ENCODE results near the gene ISG20. TPM values are rescaled to one million over a fixed set of nuclear protein-coding genes. Genes with fewer than 3 reads are reported as not detected.
"Not testable (repeated sequence)": the region's sequence is repeated elsewhere in the genome, so short reads cannot be mapped to it uniquely, and the experiment has no call there.

Gene ISG20
- total RNA-seq, 1 experiment from 2014 or later = 3.8 TPM

DNA sequence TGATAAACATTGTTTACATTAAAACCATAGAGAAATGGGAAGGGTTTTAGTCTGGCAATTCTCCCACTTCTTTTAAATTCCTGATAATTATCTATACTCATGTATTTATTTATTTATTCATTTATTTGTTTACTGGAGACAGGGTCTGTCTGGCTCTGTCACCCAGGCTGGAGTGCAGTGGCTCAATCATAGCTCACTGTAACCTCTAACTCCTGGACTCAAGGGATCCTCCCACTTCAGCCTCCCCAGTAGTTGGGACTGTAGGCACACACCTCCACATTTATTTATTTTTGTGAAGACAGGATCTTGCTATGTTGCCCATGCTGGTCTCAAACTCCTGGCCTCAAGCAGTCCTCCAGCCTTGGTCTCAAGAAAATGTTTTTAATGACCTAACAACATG is 20.1 kb upstream of the ISG20 start:
- no peak for DNase-seq (ENCODE audit: low spot score)

DNA sequence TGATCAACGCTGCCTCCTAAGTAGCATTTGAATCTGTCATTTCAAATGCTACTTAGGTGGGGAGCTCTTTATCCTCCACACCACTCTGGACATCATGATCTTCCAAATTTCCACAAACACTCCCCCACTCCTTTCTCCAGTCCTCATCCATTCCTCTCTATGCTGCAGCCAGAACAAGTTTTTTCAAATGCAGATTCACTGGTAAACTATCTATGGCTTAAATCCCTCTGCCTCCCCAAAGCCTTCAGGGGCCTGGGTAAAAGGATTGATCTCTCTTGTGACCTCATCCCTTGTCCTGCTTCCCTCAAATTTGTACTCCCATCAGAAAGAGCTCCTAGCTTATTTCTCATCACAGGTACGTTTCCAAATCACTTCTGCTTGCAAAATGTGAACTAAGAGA is 19.0 kb upstream of the ISG20 start:
- no peak for DNase-seq (ENCODE audit: low spot score)

DNA sequence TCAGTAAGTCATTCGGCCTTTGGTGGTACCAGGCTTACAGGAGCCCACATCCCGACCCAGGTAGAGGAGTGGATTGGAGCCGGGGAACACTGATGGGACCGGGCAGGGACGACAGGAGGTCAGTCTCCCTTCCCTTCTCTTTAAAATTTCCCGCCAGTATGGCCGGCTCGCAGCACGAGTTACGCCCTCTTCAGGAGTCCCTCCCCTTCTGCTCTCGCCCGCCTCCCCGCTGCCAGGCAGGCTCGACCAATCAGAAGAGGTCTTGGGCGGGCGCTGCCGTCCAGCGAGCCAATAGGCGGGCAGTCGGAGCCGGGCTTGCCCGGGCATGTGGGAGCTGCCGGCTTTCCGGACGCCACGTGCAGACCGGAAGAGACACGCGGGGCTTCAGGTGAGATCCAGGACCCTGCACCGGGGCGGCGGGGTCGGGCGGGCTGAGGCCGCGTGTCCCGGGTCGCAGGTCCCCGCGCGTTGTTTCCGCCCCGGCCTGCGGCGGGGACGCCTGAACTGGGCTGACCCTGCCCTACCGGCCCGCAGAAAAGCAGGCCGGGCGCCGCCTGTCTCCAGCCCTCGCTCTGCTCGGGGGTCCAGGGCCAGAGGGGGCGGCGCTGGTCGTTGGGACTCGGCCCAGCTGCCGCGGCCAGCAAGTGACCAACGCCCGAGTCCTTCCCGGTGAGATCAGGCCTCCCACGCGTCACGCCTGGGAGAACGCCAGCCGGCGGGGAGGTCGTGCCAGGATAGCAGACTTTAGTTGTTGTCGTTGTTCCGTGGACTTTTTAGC is 17.6 kb upstream of the ISG20 start, which contains the start of gene AEN:
TSS of gene AEN (plus strand) at position 346 of the 778 bp plus-strand sequence. CDS start 4,870 bp downstream, outside the sequence.
- DNase-seq (ENCODE audit: low spot score) = peak; percentile 88

DNA sequence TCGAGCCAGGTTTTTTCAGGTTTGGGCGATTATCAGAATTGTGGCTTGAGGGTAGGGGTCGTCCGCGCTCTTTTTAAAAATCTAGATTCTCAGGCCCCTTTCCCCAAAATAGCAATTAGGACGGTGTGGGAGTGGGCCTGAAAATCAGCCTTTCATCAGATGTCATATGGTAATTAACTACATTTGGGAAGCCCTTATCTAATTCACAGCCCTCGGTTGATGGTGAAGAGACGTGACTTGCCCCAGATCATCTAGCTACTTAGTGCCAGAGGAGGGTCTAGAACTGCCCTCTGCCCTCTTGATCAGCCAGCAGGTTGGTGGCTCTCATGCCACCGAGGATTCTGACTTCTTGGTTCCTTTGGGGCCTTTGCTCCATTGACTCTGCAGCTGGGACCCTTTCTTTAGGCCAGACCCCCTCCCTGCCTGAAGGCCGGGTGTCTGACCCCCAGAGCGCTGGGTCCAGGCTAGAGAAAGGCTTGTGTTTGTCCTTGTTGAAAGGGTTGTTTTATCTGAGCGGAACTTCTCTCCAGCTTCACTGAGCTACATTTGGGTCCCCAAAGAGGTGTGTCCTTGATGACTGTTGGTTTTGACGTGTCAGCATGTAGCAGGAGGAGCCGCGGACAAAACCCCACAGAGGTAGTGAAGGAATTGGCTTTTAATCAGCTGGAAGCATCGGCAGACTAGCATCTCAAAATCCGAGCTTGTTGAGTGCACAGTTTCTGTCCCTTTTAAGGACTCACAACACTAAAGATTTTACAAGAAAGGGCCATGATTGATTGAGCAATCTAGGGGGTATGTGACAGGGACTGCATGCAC is 16.8 kb upstream of the ISG20 start:
- peak; percentile 38 for DNase-seq (ENCODE audit: low spot score)

DNA sequence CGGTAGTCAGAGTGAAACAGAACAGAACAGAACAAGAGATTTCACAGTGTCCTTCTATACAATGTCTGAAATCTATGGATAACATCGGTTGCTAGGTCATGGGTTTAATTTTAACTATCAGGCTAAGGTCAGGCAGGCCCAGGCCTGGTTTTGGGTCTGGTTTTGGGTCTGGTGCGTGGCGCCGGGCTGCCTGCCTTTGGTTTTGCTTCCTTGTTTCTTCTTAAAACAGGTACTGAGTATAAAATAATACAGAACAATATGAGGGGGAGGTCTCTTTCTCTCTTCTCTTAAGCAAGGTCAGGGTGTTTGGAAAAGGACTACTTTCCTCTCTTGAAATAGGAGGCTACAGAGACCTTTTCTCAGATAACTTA is 16.2 kb upstream of the ISG20 start:
- DNase-seq (ENCODE audit: low spot score) = no peak

DNA sequence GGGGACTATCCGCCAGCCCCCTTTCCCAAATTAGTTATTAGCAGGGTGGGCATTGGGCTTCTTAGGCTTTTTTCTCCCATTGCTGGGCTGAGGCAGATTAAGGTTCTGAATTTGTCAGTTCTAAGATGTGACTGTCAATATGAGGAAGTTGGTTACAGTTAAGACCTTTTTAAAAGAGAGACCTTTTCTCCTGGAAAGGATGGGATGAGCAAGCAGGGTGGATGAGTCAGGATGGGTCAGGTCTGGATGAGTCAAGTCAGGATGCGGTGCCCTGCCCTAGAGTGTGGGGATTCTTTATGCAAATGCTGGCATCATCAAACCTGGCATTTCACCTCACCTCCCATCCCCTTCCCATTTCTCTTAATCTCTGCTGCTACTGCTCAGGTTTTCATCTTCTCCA is 15.8 kb upstream of the ISG20 start:
- DNase-seq (ENCODE audit: low spot score) = peak; percentile 93

DNA sequence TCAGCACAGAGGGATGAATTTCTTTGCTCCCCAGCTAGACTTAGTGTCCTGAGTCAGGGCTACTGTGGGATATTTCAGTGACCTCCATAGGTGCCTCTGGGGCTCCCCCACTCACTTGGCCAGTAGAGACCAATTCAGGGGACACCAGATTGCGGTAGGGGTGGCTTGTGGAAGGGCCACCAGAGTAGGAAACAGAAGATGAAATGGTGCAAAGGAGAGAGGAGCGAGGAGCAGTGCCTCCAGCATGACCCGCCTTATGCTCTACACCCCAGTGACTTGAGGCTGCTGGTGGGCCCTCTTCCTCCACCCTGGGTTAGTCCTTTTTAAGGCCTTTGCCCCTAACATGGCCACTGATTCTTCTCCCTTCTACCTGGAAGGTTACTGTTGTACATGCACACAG is 15.2 kb upstream of the ISG20 start:
- no peak for DNase-seq (ENCODE audit: low spot score)

DNA sequence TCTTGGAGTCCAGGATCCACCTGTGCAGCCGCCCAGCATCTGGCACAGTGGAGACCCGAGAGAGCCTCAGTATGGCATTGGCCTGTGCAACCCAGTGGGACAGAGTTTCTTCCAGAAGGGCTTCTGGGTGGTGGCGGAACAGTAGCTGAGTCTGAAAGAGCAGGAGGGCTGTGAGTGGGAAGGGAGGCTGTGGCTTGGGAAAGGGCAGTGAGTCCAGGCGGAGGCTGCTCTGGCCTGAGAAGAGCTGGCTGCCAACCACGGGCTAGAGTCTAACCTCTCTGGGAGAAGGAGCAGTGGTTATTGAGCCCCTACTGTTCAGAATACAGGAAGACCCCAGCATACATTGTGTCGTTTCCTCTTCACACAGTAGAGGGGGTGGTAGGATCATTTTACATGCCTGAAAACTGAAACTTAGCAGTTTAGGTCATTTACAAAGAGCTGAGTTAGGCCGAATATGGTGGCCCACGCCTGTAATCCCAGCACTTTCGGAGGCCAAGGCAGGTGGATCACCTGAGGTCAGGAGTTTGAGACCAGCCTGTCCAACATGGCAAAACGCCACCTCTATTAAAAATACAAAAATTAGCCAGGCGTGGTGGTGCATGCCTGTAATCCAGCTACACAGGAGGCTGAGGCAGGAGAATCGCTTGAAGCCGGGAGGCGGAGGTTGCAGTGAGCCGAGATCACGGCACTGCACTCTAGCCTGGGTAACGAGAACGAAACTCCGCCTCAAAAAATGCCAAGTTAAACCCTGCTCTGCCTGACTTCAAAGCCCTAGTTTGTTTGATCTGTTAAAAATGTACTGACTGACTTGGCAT is 14.5 kb upstream of the ISG20 start:
- DNase-seq (ENCODE audit: low spot score) = no peak

DNA sequence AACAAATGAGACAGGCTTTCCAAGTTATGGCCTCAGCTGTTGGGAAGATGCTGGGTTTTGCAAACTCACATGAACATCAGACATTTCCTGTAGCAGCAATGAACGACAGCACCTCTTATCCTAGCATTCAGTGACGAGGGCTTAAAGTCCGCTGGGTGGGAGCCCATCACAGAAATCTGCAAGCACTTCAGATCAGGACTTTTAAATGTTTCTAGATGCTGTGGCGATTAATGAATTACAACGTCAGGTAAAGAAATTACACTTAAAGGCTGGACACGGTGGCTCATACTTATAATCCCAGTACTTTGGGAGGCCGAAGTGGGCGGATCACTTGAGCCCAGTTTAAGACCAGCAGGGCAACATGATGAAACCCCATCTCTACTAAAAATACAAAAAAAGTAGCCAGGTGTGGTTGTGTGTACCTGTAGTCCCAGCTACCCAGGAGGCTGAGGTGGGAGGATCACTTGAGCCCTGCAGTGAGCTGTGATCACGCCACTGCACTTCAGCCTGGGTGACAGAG is 13.8 kb upstream of the ISG20 start:
- no peak for DNase-seq (ENCODE audit: low spot score)

DNA sequence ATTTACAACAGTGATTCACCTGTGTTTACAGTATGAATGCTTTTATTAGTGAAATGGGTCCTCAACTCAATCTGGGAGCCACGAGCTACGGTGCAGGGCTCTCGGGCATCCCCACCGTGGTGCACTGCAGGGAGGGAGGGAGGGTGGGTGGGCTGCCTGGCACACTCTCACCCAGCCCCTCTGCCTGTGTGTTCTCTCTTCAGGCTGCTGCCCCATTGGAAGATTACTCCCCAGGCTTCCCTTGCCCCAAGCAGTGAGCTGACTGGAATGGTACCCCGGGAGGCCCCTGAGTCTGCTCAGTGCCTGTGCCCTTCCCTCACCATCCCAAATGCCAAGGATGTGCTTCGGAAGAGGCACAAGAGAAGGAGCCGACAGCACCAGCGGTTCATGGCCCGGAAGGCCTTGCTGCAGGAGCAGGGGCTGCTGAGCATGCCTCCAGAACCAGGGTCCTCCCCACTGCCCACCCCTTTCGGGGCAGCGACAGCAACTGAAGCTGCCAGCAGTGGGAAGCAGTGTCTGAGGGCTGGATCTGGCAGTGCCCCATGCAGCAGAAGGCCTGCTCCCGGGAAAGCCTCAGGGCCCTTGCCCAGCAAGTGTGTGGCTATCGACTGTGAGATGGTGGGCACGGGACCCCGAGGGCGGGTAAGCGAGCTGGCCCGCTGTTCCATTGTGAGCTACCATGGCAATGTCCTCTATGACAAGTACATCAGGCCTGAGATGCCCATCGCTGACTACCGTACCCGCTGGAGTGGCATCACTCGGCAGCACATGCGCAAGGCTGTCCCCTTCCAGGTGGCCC is 12.7 kb upstream of the ISG20 start:
- DNase-seq (ENCODE audit: low spot score) = no peak

DNA sequence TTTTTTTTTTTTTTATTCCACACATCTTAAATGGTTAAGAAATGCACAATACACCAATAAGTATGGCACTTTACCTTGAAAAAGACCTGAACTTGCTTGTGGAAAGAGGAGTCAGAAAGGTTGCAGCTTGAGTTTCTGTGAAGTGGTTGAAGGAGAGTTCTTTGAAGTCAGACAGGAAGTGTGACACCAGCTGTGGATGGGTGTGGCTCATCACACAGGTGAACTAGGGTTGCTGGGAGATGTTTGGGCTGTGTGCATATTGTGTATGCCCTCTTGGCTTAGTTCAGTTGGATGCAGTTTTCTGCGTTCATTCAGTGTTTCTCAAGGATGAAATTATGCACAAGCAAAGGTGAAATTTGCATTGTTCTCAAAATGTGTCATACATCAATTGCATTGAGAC is 11.4 kb upstream of the ISG20 start:
- DNase-seq (ENCODE audit: low spot score) = no peak

DNA sequence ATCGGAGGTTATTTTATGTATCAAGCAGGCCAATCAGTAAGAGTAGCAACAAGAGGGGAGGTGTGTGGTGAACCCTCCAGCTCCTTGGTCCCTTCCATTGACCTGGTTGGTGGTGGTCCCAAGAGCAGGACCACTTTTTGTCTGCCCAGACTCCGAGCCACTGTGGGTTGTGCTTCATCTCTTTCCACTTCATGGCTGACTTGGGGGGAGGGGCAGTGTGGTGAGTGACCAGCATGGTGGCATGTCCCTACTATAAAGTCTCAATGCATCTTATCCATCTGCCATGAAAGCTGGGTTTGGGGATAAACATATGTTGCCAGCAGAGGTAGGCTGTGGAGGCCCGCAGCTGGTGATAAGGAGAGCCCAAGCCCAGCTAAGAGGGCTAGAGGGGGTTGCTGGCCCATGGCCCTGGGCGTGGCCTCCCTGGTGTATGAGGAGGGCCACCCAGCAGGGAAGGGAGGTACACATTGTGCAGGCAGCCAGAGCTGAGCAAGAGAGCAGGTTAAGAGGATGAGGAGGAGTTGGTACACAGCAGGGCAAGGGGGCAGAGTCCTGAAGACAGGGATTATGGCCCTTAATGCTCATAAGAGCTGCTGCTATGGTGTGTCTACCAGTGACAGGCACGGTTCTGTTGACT is 10.7 kb upstream of the ISG20 start:
- DNase-seq (ENCODE audit: low spot score) = no peak

DNA sequence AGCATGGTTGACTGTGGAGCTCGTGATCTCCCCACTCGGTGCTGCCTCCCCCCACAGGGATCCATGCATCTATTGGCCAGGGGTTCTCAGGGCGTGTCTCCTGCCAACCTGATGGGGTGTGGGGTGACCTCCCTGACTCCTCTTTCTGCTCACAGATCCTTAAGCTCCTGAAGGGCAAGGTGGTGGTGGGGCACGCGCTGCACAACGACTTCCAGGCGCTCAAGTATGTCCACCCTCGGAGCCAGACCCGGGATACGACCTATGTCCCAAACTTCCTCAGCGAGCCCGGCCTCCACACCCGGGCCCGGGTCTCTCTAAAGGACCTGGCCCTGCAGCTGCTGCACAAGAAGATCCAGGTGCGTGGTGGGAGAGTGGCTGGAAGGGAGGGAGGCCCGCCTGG is 9.7 kb upstream of the ISG20 start:
- no peak for DNase-seq (ENCODE audit: low spot score)

DNA sequence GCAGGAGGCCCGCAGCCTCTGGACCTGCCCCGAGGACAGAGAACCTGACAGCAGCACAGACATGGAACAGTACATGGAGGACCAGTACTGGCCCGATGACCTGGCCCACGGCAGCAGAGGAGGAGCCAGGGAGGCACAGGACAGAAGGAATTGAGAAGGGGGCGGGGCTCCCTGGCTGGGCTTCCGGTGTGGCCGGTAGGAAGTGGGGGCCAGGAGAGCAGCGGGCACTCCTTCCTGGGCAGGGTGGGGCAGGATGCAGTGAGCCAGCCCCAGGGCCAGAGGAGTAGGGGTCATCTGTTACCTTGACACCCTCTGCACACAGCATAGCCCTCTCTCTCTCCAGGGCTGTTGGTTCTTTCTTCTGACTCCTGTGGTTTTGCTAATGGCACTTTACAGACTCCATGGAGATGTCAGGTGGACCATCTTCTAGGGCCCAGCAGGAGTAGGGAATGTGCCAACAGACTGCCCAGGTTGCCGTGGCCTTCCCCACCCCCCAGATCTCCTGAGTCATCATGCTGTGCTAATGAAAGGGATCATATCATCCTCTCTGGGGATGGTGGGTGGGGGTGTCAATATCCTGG is 8.6 kb upstream of the ISG20 start:
- peak; percentile 64 for DNase-seq (ENCODE audit: low spot score)

DNA sequence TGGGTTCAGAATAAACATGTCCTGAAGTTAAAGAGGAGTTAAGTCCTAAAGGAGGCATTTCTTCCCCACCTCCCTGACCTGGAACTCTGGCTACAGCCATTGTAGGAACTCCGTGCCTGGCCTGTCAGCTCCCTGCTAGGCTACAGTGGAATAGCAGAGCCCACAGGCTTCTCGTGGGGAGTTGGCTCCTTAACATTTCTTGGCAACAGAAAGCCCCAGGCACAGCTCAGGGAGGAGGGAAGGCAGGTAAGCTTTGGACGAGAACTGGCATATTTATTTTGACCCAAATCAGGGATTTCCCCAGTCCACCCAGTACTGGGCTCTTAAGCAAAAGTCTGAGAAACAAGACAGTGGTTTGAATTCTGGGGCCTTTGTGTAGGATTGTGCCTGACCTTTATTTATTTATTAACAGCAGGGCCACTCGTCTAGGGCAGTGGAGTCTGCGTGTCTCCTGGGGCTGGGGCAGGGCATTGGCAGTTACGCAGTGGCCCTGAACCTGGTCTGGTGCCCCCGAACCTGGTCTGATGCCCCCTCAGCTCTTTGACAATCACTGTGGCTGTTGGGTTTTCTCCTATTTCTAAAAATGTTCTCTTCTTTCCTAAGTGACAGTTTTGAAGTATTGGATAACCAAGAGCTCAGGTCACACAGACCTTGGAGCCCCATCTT is 7.9 kb upstream of the ISG20 start:
- no peak for DNase-seq (ENCODE audit: low spot score)

DNA sequence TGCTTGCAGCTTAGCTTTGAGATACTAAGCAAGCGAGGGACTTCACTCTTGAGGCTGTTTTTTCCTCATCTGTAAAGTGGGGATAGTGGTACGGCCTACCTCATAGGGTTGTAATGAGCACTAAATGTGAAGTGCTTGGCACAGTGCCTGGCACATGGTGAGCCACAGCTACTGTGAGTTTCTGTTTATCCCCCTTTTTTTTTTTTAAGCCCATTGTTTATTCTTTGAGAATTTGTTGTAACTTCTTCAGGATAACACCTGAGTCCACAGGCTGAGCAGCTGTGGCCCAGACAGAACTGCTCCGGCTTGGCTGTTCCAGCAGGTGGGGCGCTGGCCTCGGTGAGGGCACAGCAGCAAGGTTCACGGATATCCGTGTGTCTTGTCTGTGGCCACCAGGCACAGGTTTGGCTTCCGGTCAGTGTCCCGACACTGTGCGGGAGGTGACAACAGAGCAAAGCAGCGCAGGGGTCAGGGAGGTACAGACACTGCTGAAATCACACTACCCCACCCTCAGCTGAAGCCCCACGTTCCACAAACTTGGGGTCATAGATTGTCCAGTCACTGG is 7.3 kb upstream of the ISG20 start:
- DNase-seq (ENCODE audit: low spot score) = no peak

DNA sequence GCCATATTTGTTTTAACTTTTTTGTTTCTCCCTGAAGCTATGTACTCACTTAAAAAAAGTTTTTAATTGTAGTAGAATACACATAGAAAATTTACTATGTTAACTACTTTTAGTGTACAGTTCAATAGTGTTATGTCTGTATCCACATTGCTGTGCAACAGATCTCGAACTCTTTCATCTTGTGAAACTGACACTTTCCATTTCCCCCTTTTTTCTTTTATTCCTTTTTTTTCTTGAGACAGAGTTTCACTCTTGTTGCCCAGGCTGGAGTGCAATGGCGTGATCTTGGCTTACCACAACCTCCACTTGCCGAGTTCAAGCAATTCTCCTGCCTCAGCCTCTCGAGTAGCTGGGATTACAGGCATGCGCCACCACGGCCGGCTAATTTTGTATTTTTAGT is 6.0 kb upstream of the ISG20 start:
- not testable (repeated sequence) for DNase-seq (ENCODE audit: low spot score)

DNA sequence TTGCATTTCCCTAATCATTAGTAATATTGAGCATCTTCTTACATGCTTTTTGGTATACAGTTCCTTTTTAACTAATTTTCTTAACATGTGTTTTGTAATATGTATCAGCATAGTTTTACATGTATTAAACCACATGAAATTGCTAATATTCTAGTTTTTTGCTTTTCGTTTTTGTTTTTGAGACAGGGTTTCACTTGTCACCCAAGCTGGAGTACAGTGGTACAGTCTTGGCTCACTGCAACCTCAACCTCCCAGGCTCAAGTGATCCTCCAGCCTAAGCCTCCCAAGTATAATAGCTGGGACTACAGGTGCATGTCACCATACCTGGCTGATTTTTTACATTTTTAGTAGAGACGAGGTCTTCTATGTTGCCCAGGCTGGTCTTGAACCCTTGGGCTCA is 4.4 kb upstream of the ISG20 start:
- DNase-seq (ENCODE audit: low spot score) = no peak

DNA sequence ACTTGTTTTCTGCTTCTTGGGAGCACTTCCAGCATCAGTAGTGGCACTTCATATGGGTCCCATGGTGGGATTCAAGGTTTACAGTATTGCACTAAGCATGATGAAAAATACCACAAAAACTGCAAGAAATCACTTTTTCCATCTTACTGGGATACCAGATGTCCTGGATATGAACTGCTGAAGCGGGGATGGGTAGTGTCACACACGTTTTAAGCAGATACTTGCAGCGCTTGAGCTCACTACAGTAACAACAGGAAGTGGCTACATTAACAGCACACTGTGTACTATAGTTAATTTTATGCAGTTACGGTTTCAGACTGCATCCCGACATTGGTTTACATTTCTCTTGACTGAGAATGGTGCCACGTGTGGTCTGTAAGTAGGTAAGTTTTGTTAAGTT is 3.5 kb upstream of the ISG20 start:
- no peak for DNase-seq (ENCODE audit: low spot score)

Measured in A172 (cell line).